ENCODE data around the gene GPR18. TPM values are rescaled to one million over a fixed set of nuclear protein-coding genes. Genes with fewer than 3 reads are reported as not detected.

GPR18 gene
- total and polyA plus RNA-seq, 2 of the 13 experiments (the other 11 are each of a cell fraction or from before 2014, with no cell fraction given): not detected

DNA sequence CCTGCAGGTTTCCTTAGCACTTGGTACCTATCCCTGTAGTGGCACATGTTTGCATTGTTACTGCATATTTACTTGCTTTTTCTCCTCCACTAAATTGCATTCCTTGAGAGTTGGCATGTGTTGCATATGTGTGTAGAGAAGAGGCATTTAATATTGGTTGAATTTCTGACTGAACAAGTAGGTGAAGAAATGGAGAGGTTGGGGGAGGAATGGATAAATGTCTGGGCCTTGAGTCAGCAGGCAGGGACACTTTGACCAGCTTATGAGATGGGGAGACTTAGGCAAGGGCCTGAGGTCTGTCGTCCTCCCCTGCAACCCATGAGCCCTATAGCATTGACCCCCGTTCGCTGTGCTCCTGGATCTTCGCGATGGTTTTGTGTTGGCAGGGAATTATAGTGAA is 2.0 kb upstream of the GPR18 start:
- H3K36me3 ChIP-seq (replicated peaks in 1 of 2; ENCODE audit: control insufficient read depth in 1 of 2, insufficient read depth in 2 of 2, low read length in 2 of 2): peaks cover 2 to 7% of the 10 kb centered on the region in 2 experiments; a peak in 4 of 5 replicates
- no peaks in the 10 kb centered on the region for H3K27me3 ChIP-seq (ENCODE audit: control insufficient read depth in 1 of 2, insufficient read depth in 2 of 2, low read length in 2 of 2)
- H3K9me3 ChIP-seq (ENCODE audit: low read length): no peaks in the 10 kb centered on the region
- H3K4me1 ChIP-seq (ENCODE audit: insufficient read depth, low read length): peaks cover 30% of the 10 kb centered on the region
- no TSS peak for BruUV-seq (replicated peaks)
- no peak overlapping the region for H3K27ac ChIP-seq (ENCODE audit: extremely low read length, insufficient read depth, low read length)
- no peak overlapping the region for H3K4me3 ChIP-seq (replicated peaks in 1 of 3; ENCODE audit: insufficient read depth in 1 of 3, low read depth in 2 of 3, low read length in 3 of 3)
- in situ Hi-C loops (cut with HindIII; ENCODE audit: extremely low pct_ligation_motif_present, low pct_unique_long_range_greater_than_20kb): loop anchor here (5.0 to 10.0 kb wide), 2 partner anchors 83 to 175 kb away; no protein-coding TSS in a partner anchor
- FAIRE-seq: no peak
- POLR2A ChIA-PET: interaction anchor here (2.3 kb wide), 1 partner anchor 59 kb away, joined by 5 read pairs; the partner anchor contains the start of gene UBAC2
- DNase-seq (ENCODE audit: low spot score): no peak
- TF ChIP-seq RBM22 (optimal IDR thresholded peaks at IDR 0.05; ENCODE audit: low read length) (peak; percentile 32), SMYD3 (CRISPR knock-in tag; IDR thresholded peaks at IDR 0.05) (no peak), ZSCAN9 (CRISPR knock-in tag; IDR thresholded peaks at IDR 0.05; ENCODE audit: borderline replicate concordance) (no peak), SOX5 (CRISPR knock-in tag; IDR thresholded peaks at IDR 0.05; ENCODE audit: borderline replicate concordance) (no peak), PHB2 (IDR thresholded peaks at IDR 0.05; ENCODE audit: partially characterized antibody) (no peak)
- no peak overlapping the region for H3K9ac ChIP-seq (ENCODE audit: insufficient read depth, low read depth, low read length)
- no peak for ATAC-seq
- 78% methylated on average over 5 of the region's 5 CpGs for WGBS (ENCODE audit: low lambda C conversion rate)
- no peaks in the 10 kb centered on the region for H3K79me2 ChIP-seq (ENCODE audit: insufficient read depth, low read length)
- peaks cover 4% of the 10 kb centered on the region; the same call in 1 of the 2 replicates for H4K20me1 ChIP-seq (ENCODE audit: insufficient read depth, low read length)
- no peak overlapping the region for H2AFZ ChIP-seq (ENCODE audit: low read length)
- H3K4me2 ChIP-seq (ENCODE audit: low read depth, low read length): no peak overlapping the region
- intact Hi-C loops (cut with micrococcal nuclease; ENCODE audit: unreplicated experiment): loop anchor here (2.0 kb wide), 1 partner anchor 59 kb away; the partner anchor contains the start of gene UBAC2
- CTCF ChIA-PET (ENCODE audit: low intra/inter-chr PET ratio, low total read pairs): no interaction called here

DNA sequence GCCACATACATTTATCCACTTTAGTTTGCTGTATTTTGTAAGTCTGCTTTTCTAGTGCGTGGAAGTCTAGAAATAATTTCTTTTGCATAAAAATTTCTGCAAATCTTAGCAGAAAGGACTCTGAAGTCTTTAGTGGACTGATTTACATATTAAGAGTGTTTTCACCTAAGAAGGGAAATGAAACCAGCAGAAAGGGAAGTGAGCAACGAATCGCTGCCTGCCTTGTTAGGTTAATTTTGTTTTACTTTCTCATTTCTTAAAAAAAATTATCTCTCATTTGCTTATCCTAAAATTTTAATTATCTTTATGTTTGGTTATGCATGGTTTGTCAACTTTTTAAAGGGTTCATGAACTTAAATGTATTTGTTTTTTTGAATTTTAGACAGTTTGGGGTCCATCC is 767 bp upstream of the GPR18 start:
- intact Hi-C loops (cut with micrococcal nuclease; ENCODE audit: unreplicated experiment) (no loop called here), in situ Hi-C loops (cut with HindIII; ENCODE audit: extremely low pct_ligation_motif_present, low pct_unique_long_range_greater_than_20kb) (no loop called here)
- Histone ChIP-seq H3K79me2 (ENCODE audit: insufficient read depth, low read length) (no peaks in the 10 kb centered on the region), H3K9ac (ENCODE audit: insufficient read depth, low read depth, low read length) (no peak overlapping the region), H3K27ac (ENCODE audit: extremely low read length, insufficient read depth, low read length) (no peak overlapping the region), H4K20me1 (ENCODE audit: insufficient read depth, low read length) (peaks cover 3% of the 10 kb centered on the region; the same call in 1 of the 2 replicates), H3K4me3 (replicated peaks in 1 of 3; ENCODE audit: insufficient read depth in 1 of 3, low read depth in 2 of 3, low read length in 3 of 3) (no peak overlapping the region), H3K4me2 (ENCODE audit: low read depth, low read length) (no peak overlapping the region), H3K36me3 (replicated peaks in 1 of 2; ENCODE audit: control insufficient read depth in 1 of 2, insufficient read depth in 2 of 2, low read length in 2 of 2) (peaks cover 6 to 12% of the 10 kb centered on the region in 2 experiments; a peak in 4 of 5 replicates), H3K27me3 (ENCODE audit: control insufficient read depth in 1 of 2, insufficient read depth in 2 of 2, low read length in 2 of 2) (no peaks in the 10 kb centered on the region), H3K4me1 (ENCODE audit: insufficient read depth, low read length) (peaks cover 30% of the 10 kb centered on the region), H2AFZ (ENCODE audit: low read length) (no peak overlapping the region), H3K9me3 (ENCODE audit: low read length) (no peaks in the 10 kb centered on the region)
- POLR2A ChIA-PET: interaction anchor here (2.3 kb wide), 1 partner anchor 58 kb away, joined by 5 read pairs; the partner anchor contains the start of gene UBAC2
- BruUV-seq (replicated peaks): no TSS peak
- ATAC-seq (no peak), FAIRE-seq (no peak), DNase-seq (ENCODE audit: low spot score) (no peak)
- 100% methylated on average over 3 of the region's 3 CpGs for WGBS (ENCODE audit: low lambda C conversion rate)
- TF ChIP-seq ZNF704 (CRISPR knock-in tag; IDR thresholded peaks at IDR 0.05; ENCODE audit: borderline replicate concordance): no peak
- CTCF ChIA-PET (ENCODE audit: low intra/inter-chr PET ratio, low total read pairs): no interaction called here
